HepG2 (cell line): ENCODE results near the gene C2orf49. TPM values are rescaled to one million over a fixed set of nuclear protein-coding genes. Genes with fewer than 3 reads are reported as not detected.

ENCODE experiments used
- ARNT ChIP-seq: fragments of 450-650 bp; IDR thresholded peaks from 2 replicates; pipeline ENCODE4 v1.6.1; 2017
- BORCS8-MEF2B ChIP-seq: sonication (generic); formaldehyde crosslinking; IDR thresholded peaks from 2 replicates; pipeline ENCODE4 v1.8.0; 2022; ENCODE audit warnings: mild to moderate bottlenecking, missing genetic modification reagents
- CBX5 ChIP-seq: sonication (generic); formaldehyde crosslinking; IDR thresholded peaks from 2 replicates; pipeline ENCODE4 v1.4.0; 2020; ENCODE audit warnings: missing genetic modification reagents, borderline replicate concordance
- CC2D1A ChIP-seq: sonication (generic); formaldehyde crosslinking; IDR thresholded peaks from 2 replicates; pipeline ENCODE4 v1.8.1; 2023; ENCODE audit warnings: mild to moderate bottlenecking, missing genetic modification reagents
- HES4 ChIP-seq: sonication (generic); formaldehyde crosslinking; IDR thresholded peaks from 2 replicates; pipeline ENCODE4 v1.9.0; 2021; ENCODE audit warnings: mild to moderate bottlenecking, missing genetic modification reagents, borderline replicate concordance
- MEF2D ChIP-seq: sonication (generic); formaldehyde crosslinking; IDR thresholded peaks from 2 replicates; pipeline ENCODE4 v1.5.1; 2020; ENCODE audit warnings: mild to moderate bottlenecking, missing genetic modification reagents
- MIER2 ChIP-seq: IDR thresholded peaks from 2 replicates; pipeline ENCODE4 v1.6.1; 2016; ENCODE audit warnings: missing biosample characterization, missing genetic modification reagents
- MTERF4 ChIP-seq: sonication (generic); formaldehyde crosslinking; IDR thresholded peaks from 2 replicates; pipeline ENCODE4 v1.8.0; 2023; ENCODE audit warnings: mild to moderate bottlenecking, missing genetic modification reagents
- MXD3 ChIP-seq: IDR thresholded peaks from 2 replicates; pipeline ENCODE4 v1.6.1; 2016; ENCODE audit warnings: mild to moderate bottlenecking, missing biosample characterization, missing genetic modification reagents
- SAFB2 ChIP-seq: sonication (generic); formaldehyde crosslinking; IDR thresholded peaks from 2 replicates; pipeline ENCODE4 v1.5.1; 2020; ENCODE audit warnings: missing genetic modification reagents, low read depth, mild to moderate bottlenecking, borderline replicate concordance
- U2AF2 ChIP-seq: fragments of 200-400 bp; formaldehyde crosslinking; IDR thresholded peaks from 2 replicates; pipeline ENCODE4 v1.6.1; 2017; ENCODE audit warnings: low read depth, mild to moderate bottlenecking, low read length
- ZMYM2 ChIP-seq: sonication (generic); formaldehyde crosslinking; IDR thresholded peaks from 2 replicates; pipeline ENCODE4 v1.8.0; 2022; ENCODE audit warnings: mild to moderate bottlenecking, missing genetic modification reagents
- ZMYM4 ChIP-seq: sonication (generic); formaldehyde crosslinking; IDR thresholded peaks from 2 replicates; pipeline ENCODE4 v1.8.1; 2023; ENCODE audit warnings: mild to moderate bottlenecking, missing genetic modification reagents
- ZNF598 ChIP-seq: sonication (generic); formaldehyde crosslinking; IDR thresholded peaks from 2 replicates; pipeline ENCODE4 v1.5.1; 2020; ENCODE audit warnings: mild to moderate bottlenecking, missing genetic modification reagents, borderline replicate concordance
- ZNF724P ChIP-seq: sonication (generic); formaldehyde crosslinking; IDR thresholded peaks from 2 replicates; pipeline ENCODE4 v1.8.0; 2022; ENCODE audit warnings: missing genetic modification reagents, borderline replicate concordance
- ZNF746 ChIP-seq: sonication (generic); formaldehyde crosslinking; IDR thresholded peaks from 2 replicates; pipeline ENCODE4 v1.8.0; 2022; ENCODE audit warnings: mild to moderate bottlenecking, missing genetic modification reagents
- ZSCAN21 ChIP-seq: sonication (generic); formaldehyde crosslinking; IDR thresholded peaks from 2 replicates; pipeline ENCODE4 v1.8.0; 2022; ENCODE audit warnings: mild to moderate bottlenecking, missing genetic modification reagents, moderate library complexity, borderline replicate concordance
- ZSCAN22 ChIP-seq: sonication (generic); formaldehyde crosslinking; IDR thresholded peaks from 2 replicates; pipeline ENCODE4 v1.4.0; 2020; ENCODE audit warnings: mild to moderate bottlenecking, missing genetic modification reagents
- polyA plus RNA-seq, 8 experiments: library from polyadenylated mRNA; depleted of rRNA in 3 of 8; stranded (reverse) in 7 of 8; unstranded in 1 of 8; fragments of >200 nt; fragmentation: Illumina TruSeq in 4 of 8; extraction: Trizol in 4 of 8; gene quantifications; 2 replicates each; pipeline versions ENCODE4 v1.2.1 to v1.2.3, GENCODE V29; 2011 to 2016; ENCODE audit warnings: low read depth in 4 of 8, missing spikeins in 1 of 8, mixed read lengths in 1 of 8; ENCODE audit not compliant: insufficient read depth in 1 of 8
- total RNA-seq, 5 experiments: library from RNA; depleted of rRNA; stranded (reverse); fragments of >200 nt; fragmentation: Illumina TruSeq; extraction: Trizol; gene quantifications; 2 replicates each; pipeline ENCODE4 v1.2.3, GENCODE V29; 2016; ENCODE audit warnings: low read depth in 1 of 5
- TF ChIP-seq, protein P1 (sequence below): sonication (generic); formaldehyde crosslinking; conservative IDR thresholded peaks from 2 replicates; pipeline ENCODE4 v1.5.0; 2020; ENCODE audit warnings: missing genetic modification reagents
- TF ChIP-seq, protein P2 (sequence below): sonication (generic); formaldehyde crosslinking; IDR thresholded peaks from 2 replicates; pipeline ENCODE4 v1.4.0; 2020; ENCODE audit warnings: missing genetic modification reagents

Gene C2orf49
- total and polyA plus RNA-seq, 2 of the 13 experiments (the other 11 are each of a cell fraction or from before 2014, with no cell fraction given): 24.7 to 28.8 TPM

DNA sequence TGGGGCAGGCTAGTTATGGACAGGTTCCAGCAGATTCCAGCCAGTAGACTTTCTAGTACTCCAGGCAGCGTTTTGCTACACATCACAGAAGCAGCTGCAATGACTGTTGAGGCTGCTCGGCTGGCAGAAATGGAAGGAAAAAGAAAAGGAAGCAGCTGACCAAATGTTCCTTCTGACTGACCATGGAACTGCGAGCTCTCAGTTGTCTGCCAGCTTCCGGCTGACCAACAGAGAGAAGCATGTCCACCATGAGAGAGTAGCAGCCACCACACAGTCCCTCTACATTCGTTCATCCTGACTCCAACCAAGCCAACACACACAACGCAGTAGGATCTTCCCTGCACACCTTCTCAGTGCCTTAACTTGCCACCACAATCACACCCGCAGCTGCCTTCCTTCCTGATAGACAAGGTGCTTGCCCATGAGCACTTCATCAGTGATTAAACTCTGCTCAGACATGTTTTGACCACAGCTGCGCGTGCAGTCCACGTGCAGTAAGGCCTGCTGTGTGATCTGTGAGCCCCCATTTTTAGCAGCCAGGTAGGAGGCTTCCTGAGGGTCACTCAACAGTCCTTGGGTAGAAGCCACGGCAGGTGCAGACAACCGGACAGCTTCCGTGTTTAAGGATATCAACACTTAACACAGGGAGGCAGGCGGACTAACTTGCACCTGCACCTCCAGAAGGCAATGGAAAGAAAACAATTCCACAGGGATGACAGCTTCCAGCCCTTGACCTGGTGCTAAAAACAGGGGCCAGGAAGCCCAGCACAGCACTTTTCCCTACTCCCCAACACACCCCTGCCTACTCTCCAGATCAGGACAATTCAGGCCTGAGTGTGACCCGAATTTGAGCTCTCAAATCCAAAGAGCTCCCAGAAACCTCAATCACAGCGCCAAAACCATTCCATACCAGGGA is 8.8 kb upstream of the C2orf49 start (continued):
- TF ChIP-seq, protein P1, sequence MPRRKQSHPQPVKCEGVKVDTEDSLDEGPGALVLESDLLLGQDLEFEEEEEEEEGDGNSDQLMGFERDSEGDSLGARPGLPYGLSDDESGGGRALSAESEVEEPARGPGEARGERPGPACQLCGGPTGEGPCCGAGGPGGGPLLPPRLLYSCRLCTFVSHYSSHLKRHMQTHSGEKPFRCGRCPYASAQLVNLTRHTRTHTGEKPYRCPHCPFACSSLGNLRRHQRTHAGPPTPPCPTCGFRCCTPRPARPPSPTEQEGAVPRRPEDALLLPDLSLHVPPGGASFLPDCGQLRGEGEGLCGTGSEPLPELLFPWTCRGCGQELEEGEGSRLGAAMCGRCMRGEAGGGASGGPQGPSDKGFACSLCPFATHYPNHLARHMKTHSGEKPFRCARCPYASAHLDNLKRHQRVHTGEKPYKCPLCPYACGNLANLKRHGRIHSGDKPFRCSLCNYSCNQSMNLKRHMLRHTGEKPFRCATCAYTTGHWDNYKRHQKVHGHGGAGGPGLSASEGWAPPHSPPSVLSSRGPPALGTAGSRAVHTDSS (CRISPR knock-in tag): no peak
- 0 out of 2 replicates have a peak, but pooled peaks have one; percentile 38 for TF ChIP-seq ZNF724P (CRISPR knock-in tag)
- peak; percentile 94; the same call in 1 of the 2 replicates for TF ChIP-seq MTERF4 (CRISPR knock-in tag)
- TF ChIP-seq CC2D1A (CRISPR knock-in tag): no peak
- no peak for TF ChIP-seq MIER2 (CRISPR knock-in tag)
- peak; percentile 96 for TF ChIP-seq ZNF598 (CRISPR knock-in tag)
- TF ChIP-seq ZNF746: peak; percentile 29; the same call in 1 of the 2 replicates
- peak; percentile 97 for TF ChIP-seq HES4
- peak; percentile 87 for TF ChIP-seq MXD3 (CRISPR knock-in tag)
- TF ChIP-seq, protein P2, sequence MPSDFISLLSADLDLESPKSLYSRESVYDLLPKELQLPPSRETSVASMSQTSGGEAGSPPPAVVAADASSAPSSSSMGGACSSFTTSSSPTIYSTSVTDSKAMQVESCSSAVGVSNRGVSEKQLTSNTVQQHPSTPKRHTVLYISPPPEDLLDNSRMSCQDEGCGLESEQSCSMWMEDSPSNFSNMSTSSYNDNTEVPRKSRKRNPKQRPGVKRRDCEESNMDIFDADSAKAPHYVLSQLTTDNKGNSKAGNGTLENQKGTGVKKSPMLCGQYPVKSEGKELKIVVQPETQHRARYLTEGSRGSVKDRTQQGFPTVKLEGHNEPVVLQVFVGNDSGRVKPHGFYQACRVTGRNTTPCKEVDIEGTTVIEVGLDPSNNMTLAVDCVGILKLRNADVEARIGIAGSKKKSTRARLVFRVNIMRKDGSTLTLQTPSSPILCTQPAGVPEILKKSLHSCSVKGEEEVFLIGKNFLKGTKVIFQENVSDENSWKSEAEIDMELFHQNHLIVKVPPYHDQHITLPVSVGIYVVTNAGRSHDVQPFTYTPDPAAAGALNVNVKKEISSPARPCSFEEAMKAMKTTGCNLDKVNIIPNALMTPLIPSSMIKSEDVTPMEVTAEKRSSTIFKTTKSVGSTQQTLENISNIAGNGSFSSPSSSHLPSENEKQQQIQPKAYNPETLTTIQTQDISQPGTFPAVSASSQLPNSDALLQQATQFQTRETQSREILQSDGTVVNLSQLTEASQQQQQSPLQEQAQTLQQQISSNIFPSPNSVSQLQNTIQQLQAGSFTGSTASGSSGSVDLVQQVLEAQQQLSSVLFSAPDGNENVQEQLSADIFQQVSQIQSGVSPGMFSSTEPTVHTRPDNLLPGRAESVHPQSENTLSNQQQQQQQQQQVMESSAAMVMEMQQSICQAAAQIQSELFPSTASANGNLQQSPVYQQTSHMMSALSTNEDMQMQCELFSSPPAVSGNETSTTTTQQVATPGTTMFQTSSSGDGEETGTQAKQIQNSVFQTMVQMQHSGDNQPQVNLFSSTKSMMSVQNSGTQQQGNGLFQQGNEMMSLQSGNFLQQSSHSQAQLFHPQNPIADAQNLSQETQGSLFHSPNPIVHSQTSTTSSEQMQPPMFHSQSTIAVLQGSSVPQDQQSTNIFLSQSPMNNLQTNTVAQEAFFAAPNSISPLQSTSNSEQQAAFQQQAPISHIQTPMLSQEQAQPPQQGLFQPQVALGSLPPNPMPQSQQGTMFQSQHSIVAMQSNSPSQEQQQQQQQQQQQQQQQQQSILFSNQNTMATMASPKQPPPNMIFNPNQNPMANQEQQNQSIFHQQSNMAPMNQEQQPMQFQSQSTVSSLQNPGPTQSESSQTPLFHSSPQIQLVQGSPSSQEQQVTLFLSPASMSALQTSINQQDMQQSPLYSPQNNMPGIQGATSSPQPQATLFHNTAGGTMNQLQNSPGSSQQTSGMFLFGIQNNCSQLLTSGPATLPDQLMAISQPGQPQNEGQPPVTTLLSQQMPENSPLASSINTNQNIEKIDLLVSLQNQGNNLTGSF (CRISPR knock-in tag): peak; percentile 49; the same call in 1 of the 2 replicates
- TF ChIP-seq ZMYM2 (CRISPR knock-in tag): 0 out of 2 replicates have a peak, but pooled peaks have one; percentile 53
- peak; percentile 56; the same call in 1 of the 2 replicates for TF ChIP-seq CBX5 (CRISPR knock-in tag)
- no peak for TF ChIP-seq ARNT
- no peak; the same call in 1 of the 2 replicates for TF ChIP-seq ZMYM4 (CRISPR knock-in tag)
- TF ChIP-seq SAFB2 (CRISPR knock-in tag): peak; percentile 67; the same call in 1 of the 2 replicates
- TF ChIP-seq ZSCAN21: peak; percentile 77
- no peak for TF ChIP-seq U2AF2
- peak; percentile 92 for TF ChIP-seq BORCS8-MEF2B
- peak; percentile 87 for TF ChIP-seq ZSCAN22
- peak; percentile 74; the same call in 1 of the 2 replicates for TF ChIP-seq MEF2D (CRISPR knock-in tag)
